A673 (cell line): ENCODE measurements around the gene DKKL1. TPM values are rescaled to one million over a fixed set of nuclear protein-coding genes. Genes with fewer than 3 reads are reported as not detected.

ENCODE experiments used
- BruUV-seq: library from RNA; stranded (reverse); fragments of 400-500 nt; replicated peaks from 2 replicates; lab custom pipeline; 2021; lab: Mats Ljungman, UMichigan
- CTCF ChIA-PET: fragments of 300-600 bp; sonication (Branson Sonifier 250); formaldehyde crosslinking; loops from one replicate; lab custom pipeline; 2022; ENCODE audit warnings: antibody characterized with exemption; lab: Charles Lee
- POLR2A ChIA-PET: fragments of 300-600 bp; sonication (Branson Sonifier 250); formaldehyde crosslinking; loops from one replicate; lab custom pipeline; 2022; ENCODE audit warnings: antibody characterized with exemption; ENCODE audit not compliant: low non-redundant PET; lab: Charles Lee
- DNase-seq: peaks from one replicate; pipeline ENCODE4 v3.0.0-alpha.2; 2015; ENCODE audit warnings: low spot score
- H3K27ac ChIP-seq: fragments of 200-600 bp; sonication (generic); 2 replicates; pipeline ENCODE4 v1.5.1; 2016; ENCODE audit warnings: mixed run types, low read depth, mild to moderate bottlenecking, mixed read lengths, antibody characterized with exemption, low read length; ENCODE audit not compliant: poor library complexity, severe bottlenecking
- H3K27me3 ChIP-seq: fragments of 200-600 bp; sonication (generic); replicated peaks from 2 replicates; pipeline ENCODE4 v1.6.1; 2017; ENCODE audit warnings: mixed run types, low read depth, mild to moderate bottlenecking, mixed read lengths, antibody characterized with exemption, low read length; ENCODE audit not compliant: insufficient read depth, poor library complexity
- H3K36me3 ChIP-seq: fragments of 200-600 bp; sonication (generic); 2 replicates; pipeline ENCODE4 v1.6.1; 2016; ENCODE audit warnings: mixed run types, mild to moderate bottlenecking, mixed read lengths, antibody characterized with exemption, low read length; ENCODE audit not compliant: insufficient read depth, poor library complexity, severe bottlenecking
- H3K4me1 ChIP-seq: fragments of 200-600 bp; sonication (generic); 2 replicates; pipeline ENCODE4 v1.6.1; 2017; ENCODE audit warnings: mixed run types, mild to moderate bottlenecking, mixed read lengths, antibody characterized with exemption, low read length; ENCODE audit not compliant: insufficient read depth, poor library complexity, severe bottlenecking
- H3K4me3 ChIP-seq: fragments of 200-600 bp; sonication (generic); 2 replicates; pipeline ENCODE4 v1.5.1; 2016; ENCODE audit warnings: low read depth, mixed run types, mild to moderate bottlenecking, mixed read lengths, low read length; ENCODE audit not compliant: poor library complexity, severe bottlenecking
- H3K9me3 ChIP-seq: fragments of 200-600 bp; sonication (generic); 2 replicates; pipeline ENCODE4 v1.6.1; 2016; ENCODE audit warnings: mixed run types, low read depth, mild to moderate bottlenecking, mixed read lengths, antibody characterized with exemption, low read length; ENCODE audit not compliant: poor library complexity, severe bottlenecking
- EZH2 ChIP-seq: fragments of 200-600 bp; sonication (generic); IDR thresholded peaks from 2 replicates; pipeline ENCODE4 v1.6.1; 2017; ENCODE audit warnings: borderline replicate concordance, low read depth, mild to moderate bottlenecking, mixed read lengths, antibody characterized with exemption, low read length; ENCODE audit not compliant: poor library complexity, severe bottlenecking
- intact Hi-C: fragments of 100-400 bp; cut with micrococcal nuclease; formaldehyde crosslinking; loops from one replicate; pipeline ENCODE4 v1.10.0; 2022; ENCODE audit not compliant: unreplicated experiment
- total RNA-seq: library from RNA; stranded (reverse); gene quantifications from 2 replicates; pipeline ENCODE4 v1.2.3, GENCODE V29; 2021
- TF ChIP-seq, protein P1 (sequence below): fragments of 300-800, 200-600 bp; sonication (generic); conservative IDR thresholded peaks from 2 replicates; pipeline ENCODE4 v1.5.1; 2017; ENCODE audit warnings: low read depth, mild to moderate bottlenecking, antibody characterized with exemption, low read length, moderate library complexity, mixed read lengths

DKKL1 gene
- total RNA-seq, 1 experiment from 2014 or later: 1.2 TPM

DNA sequence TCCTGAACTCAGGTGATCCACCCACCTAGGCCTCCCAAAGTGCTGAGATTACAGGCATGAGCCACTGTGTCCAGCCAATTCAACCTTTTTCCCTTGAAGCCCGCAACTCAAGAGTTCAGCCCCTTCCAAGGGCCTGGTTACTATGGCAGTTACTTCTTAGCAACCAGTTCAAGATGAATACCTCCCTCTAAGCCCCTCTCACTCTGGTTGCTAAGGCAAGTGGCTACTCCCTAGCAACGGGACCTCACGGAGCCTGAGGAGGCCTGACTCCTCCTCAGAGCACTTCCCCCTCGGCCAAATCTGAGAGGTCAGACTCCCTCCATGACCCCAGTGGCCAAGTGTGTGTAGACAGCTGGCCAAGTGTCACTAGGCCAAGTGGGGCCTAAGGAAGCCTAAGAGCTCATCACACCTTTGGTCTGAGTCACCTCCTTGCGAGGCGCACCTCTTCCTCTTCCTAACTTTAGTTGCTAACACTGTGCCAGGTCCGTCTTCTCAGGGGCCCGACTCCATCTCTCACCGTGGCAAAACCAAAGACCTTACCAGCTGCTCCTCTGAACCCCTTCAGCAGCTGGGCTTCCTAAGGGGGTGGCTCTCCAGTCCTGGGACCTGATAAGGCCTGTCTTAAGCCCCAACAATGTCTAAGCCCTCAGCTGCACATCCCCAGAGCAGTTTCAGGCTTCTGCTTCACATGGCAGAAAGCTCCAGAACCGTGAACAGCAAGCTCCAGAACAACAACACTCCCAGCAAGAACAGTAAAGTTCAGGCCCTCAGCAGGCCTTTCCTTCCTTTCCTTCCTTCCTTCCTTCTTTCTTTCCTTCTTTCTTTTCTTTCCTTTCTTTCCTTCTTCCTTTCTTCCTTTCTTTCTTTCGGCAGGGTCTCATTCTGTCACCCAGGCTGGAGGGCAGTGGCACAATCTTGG is 18.9 kb upstream of the DKKL1 start:
- intact Hi-C loops: no loop called here
- POLR2A ChIA-PET: no interaction called here
- Histone ChIP-seq H3K4me3 (no peak overlapping the region), H3K9me3 (no peaks in the 10 kb centered on the region), H3K36me3 (peaks cover 81% of the 10 kb centered on the region), H3K4me1 (peaks cover 13% of the 10 kb centered on the region), H3K27me3 (no peaks in the 10 kb centered on the region), H3K27ac (no peak overlapping the region)
- no peak for TF ChIP-seq EZH2
- TF ChIP-seq, protein P1, sequence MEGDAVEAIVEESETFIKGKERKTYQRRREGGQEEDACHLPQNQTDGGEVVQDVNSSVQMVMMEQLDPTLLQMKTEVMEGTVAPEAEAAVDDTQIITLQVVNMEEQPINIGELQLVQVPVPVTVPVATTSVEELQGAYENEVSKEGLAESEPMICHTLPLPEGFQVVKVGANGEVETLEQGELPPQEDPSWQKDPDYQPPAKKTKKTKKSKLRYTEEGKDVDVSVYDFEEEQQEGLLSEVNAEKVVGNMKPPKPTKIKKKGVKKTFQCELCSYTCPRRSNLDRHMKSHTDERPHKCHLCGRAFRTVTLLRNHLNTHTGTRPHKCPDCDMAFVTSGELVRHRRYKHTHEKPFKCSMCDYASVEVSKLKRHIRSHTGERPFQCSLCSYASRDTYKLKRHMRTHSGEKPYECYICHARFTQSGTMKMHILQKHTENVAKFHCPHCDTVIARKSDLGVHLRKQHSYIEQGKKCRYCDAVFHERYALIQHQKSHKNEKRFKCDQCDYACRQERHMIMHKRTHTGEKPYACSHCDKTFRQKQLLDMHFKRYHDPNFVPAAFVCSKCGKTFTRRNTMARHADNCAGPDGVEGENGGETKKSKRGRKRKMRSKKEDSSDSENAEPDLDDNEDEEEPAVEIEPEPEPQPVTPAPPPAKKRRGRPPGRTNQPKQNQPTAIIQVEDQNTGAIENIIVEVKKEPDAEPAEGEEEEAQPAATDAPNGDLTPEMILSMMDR: no peak
- DNase-seq: no peak
- BruUV-seq: no TSS peak
- CTCF ChIA-PET: no interaction called here

DNA sequence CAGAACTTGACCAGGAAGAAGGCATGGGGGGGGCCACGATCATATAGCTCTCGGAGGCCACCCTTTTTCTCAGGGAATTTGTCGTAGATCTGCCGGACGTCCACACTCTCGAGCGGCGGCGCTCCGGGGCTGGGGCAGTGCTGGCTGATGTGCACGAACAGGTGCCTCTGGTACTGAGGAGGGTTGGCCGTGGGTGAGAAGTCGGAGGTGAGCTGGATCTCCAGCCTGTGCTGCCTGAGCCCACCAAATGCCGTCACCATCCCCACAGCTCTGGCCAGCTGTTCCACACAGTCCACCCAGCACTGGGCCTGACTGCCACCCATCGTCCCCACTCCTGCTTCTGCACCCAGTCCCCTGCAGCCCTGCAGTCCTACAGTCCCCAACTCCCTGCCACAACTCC is 16.5 kb upstream of the DKKL1 start:
- H3K9me3 ChIP-seq: no peaks in the 10 kb centered on the region
- H3K36me3 ChIP-seq: peaks cover 87% of the 10 kb centered on the region
- H3K4me1 ChIP-seq: no peaks in the 10 kb centered on the region
- DNase-seq: no peak
- no peak overlapping the region for H3K4me3 ChIP-seq
- CTCF ChIA-PET: no interaction called here
- H3K27me3 ChIP-seq: no peaks in the 10 kb centered on the region
- POLR2A ChIA-PET: interaction anchor here (0.5 kb wide), 1 partner anchor 11 kb away, joined by 4 read pairs; no protein-coding TSS in a partner anchor
- no peak overlapping the region for H3K27ac ChIP-seq
- BruUV-seq: no TSS peak
- intact Hi-C loops: no loop called here
- TF ChIP-seq EZH2: no peak
- TF ChIP-seq, protein P1: no peak

- TF ChIP-seq, protein P1: 0 out of 2 replicates have a peak, but pooled peaks have one; percentile 31
- no peak for TF ChIP-seq EZH2
- no TSS peak for BruUV-seq
- H3K4me1 ChIP-seq: no peaks in the 10 kb centered on the region
- no peak overlapping the region for H3K27ac ChIP-seq
- CTCF ChIA-PET: no interaction called here
- POLR2A ChIA-PET: interaction anchor here (0.5 kb wide), 1 partner anchor 10 kb away, joined by 4 read pairs; no protein-coding TSS in a partner anchor
- H3K36me3 ChIP-seq: peaks cover 84% of the 10 kb centered on the region
- intact Hi-C loops: no loop called here
- H3K9me3 ChIP-seq: no peaks in the 10 kb centered on the region
- DNase-seq: peak; percentile 68
- no peak overlapping the region for H3K4me3 ChIP-seq
- H3K27me3 ChIP-seq: no peaks in the 10 kb centered on the region
Observed at GRCh38 chr19:49347835-49348234, 15.8 kb upstream of the DKKL1 start.
